Measurements from ENCODE around the gene OR10G4.
"Not testable (repeated sequence)": the region's sequence is repeated elsewhere in the genome, so short reads cannot be mapped to it uniquely, and the experiment has no call there.

Gene OR10G4, protein sequence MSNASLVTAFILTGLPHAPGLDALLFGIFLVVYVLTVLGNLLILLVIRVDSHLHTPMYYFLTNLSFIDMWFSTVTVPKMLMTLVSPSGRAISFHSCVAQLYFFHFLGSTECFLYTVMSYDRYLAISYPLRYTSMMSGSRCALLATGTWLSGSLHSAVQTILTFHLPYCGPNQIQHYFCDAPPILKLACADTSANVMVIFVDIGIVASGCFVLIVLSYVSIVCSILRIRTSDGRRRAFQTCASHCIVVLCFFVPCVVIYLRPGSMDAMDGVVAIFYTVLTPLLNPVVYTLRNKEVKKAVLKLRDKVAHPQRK

DNA sequence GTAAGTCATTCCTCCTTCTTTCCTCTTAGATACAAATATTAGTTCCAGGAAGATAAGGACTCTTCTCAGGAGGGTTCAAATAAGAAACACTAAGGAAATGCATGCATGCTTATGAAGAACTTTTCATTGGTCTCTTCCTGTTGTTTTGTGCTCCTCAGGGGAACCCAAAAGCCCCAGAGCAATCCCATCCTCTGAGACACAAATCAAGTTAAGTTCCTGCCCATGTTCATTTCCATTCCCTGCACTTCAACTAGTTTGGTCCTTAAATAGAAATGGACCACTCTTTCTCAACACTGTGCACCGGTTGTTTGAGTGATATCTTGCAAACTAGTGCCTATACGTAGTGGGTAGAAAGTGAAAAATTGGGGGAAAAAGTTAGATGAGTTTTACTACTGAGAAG is at the start of gene OR10G4:
Gene OR10G4 (plus strand): TSS at position 301 of the 400 bp plus-strand sequence. CDS start 2,578 bp downstream, outside the sequence.
- FAIRE-seq = no peak

DNA sequence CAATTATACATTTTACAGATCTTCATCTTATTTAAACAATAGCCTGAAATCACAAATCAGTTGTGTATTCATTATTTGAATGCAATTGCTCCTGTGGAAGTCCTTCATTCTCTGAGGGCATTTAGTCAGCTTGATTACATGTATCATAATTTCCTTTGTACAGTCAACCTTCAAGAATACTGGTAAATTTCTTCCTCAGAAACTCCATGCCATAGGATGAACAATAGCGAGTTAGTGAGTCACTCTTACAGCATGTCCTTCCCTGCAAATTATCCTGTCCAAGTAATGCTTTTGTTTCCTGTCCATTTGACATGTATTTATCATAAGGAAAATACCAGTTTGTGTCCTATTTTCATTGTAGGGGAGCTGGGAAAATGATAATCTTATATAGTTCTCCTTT is 39.0 kb upstream of the OR10G4 start:
- FAIRE-seq = no peak

DNA sequence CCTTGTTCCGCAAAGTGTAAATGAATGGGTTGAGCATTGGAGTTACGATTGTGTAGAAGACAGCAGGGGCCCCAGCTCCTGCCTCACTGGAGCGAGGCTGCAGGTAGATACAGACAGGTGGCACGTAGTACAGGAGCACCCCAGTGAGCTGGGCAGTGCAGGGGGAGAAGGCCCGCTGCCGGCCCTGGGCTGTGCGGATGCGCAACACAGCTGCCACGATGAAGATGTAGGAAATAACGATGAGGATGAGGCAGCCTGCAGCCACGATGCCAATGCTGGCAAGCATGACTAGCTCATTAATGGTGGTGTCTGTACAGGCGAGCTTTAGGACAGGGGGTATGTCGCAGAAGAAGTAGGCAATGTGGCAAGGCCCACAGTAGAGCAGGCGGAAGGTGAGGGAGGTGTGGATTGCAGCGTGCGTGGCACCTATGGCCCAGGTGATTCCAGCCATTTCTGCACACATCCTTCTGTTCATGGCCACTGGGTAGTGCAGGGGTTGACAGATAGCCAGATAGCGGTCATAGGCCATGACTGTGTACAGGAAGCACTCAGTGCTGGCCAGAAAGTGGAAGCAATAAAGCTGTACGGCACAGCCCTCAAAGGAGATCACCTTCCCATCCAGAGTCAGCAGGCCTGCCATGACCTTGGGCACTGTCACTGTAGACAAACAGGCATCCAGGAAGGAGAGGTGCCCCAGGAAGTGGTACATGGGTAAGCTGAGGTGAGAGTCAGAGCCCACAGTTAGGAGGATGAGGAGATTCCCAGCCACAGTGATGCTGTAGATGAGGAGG is 35.8 kb upstream of the OR10G4 start:
- no peak for FAIRE-seq

DNA sequence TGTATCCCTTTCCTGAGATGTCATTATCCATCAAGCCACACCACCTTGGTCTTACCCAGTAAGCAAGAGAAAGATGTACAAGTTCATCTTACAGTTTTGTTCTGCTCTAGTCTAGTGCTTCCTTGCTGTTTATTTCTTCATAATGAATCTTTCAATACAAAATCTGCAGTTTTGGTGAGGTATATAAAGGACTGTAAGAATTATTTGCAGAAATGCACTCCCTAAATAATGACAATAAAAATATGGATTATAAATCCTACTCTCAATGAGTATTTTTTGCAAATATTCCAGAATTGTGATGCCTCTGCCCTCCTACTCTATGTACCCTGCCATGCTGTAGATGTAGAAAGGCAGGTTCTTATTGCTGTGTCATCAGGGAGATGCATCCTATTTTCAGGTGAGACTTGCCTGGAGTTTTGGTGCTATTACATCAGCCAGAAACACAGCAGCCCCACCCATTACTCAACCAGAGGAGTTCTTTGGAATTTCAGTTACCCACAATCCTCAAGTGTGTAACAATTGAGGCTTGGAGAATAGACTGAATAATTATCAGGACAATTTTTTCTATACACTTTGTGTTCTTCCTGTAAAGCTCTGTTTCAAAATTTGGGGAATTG is 35.0 kb upstream of the OR10G4 start, which contains the start of gene OR10S1:
Gene OR10S1 (minus strand): TSS at position 51 of the 617 bp plus-strand sequence. CDS start 117 bp downstream, outside the sequence.
- no peak for FAIRE-seq

DNA sequence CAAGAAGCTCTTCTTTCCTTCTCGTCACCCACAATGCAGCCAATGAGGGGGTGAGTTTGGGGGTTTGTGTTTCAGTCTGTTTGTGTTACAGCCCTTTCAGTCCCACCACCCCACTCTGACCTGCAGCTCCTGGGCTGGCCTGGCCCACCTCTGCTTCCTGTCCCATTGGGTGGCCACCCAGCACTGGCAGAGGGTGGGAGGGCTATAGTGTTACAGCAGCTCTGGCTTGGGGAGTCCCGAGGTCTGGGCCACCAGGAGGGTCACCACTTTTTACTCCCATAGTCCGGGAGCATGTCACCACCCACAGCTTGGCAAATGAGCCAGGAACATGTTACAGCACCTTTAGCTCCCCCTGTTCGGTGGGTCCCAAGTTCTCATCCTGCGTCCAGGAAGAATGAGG is 33.5 kb upstream of the OR10G4 start:
- FAIRE-seq = no peak

DNA sequence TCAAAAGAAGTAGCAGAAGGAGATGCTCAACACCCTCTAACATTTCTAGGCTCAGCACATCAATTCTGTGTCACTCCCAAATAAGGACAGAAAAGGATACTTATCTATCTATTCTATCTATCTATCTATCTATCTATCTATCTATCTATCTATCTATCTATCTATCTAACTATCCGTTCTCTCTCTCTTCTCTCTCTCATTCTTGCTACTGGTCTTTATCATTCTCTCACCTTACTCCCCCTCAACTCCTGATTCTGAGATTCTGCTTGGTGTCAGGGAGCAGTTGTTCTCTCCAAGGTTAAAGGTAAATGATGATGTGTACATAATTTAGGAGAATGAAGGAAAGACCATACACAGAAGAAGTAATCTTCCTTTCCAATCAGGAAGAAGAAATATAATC is 17.7 kb upstream of the OR10G4 start, which contains the start of gene OR10G6:
Gene OR10G6 (minus strand): TSS at position 43 of the 400 bp plus-strand sequence. CDS start 0 bp downstream, at position 43.
- no peak for FAIRE-seq

DNA sequence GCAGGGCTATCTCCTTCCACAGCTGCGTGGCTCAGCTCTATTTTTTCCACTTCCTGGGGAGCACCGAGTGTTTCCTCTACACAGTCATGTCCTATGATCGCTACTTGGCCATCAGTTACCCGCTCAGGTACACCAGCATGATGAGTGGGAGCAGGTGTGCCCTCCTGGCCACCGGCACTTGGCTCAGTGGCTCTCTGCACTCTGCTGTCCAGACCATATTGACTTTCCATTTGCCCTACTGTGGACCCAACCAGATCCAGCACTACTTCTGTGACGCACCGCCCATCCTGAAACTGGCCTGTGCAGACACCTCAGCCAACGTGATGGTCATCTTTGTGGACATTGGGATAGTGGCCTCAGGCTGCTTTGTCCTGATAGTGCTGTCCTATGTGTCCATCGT is 3.0 kb downstream of the OR10G4 start:
- not testable (repeated sequence) for FAIRE-seq

DNA sequence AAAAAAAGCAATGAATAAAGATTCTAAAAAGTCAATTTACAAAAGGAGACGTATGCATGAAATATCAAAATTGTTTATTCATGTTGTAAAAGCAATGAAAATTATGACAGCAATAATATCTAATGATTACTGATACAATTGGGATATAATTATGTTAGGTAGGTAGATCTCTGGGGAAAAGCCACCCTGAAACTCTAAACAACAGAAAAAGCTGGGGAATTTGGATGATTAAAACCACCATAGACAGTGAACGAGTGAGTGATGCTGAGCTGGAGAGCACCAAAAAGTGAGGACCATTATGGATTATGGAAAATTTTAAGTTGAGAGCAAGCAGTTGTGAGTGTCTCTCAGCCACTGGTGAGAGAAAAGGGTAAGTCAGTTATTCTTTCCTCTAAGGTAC is 13.7 kb downstream of the OR10G4 start, which contains the start of gene OR10G8:
Gene OR10G8 (plus strand): TSS at position 301 of the 400 bp plus-strand sequence. CDS start 2,825 bp downstream, outside the sequence.
- FAIRE-seq = no peak

DNA sequence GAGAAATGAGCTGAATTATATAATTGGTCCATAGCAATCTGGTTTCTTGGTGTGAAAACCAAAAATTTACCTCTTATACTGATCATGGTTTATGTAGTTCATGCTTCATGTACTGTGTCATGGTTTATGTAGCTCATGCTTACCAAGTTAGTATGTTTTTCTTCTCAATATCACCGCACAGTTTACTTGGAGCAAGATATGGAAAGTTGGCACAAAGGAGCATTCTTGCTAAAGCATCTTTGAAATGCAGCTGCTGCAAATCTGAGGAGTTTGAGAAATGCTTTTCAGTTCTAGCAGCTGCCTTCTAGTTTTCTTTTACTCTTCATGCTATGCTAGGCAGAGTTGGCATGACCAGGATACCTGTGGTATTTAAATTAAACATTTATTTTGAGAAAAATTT is 23.9 kb downstream of the OR10G4 start:
- FAIRE-seq = no peak

DNA sequence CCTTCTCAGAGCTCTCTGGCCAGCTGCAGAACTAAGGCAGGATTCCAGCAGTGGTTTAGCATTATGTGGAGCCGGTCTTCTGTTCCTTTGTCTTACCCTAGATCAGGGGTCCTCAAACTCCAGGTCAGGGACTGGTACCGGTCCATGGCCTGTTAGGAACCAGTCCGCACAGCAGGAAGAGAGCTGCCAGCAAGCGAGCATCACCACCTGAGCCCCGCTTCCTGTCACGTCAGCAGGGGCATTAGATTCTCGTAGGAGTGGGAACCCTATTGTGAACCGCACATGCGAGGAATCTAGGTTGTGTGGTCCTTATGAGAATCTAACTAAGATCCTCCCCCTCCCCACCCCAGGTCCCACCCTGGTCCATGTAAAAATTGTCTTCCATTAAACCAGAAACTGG is 26.8 kb downstream of the OR10G4 start:
- FAIRE-seq = no peak

DNA sequence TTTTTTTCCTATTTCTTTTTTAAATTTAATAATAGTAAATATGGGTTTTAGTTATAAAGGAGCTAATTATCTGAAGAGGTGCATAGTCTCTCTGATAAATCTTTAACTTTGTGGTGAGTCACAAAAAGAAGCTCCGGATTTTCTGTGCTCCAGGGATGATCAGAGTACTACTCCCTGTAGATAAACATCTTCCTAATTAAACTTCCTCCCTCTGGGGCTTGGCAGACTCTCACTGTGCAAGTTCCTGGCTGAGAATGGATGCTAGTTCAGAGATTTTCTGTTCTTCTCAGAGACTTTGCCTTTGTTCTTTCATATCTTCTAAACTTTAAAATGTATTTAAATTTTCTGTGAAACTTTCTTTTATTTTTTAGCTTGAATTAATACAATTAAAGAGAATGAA is 28.5 kb downstream of the OR10G4 start, which contains the start of gene OR10G7:
Gene OR10G7 (minus strand): TSS at position 72 of the 400 bp plus-strand sequence. CDS start 2,324 bp downstream, outside the sequence.
- no peak for FAIRE-seq

DNA sequence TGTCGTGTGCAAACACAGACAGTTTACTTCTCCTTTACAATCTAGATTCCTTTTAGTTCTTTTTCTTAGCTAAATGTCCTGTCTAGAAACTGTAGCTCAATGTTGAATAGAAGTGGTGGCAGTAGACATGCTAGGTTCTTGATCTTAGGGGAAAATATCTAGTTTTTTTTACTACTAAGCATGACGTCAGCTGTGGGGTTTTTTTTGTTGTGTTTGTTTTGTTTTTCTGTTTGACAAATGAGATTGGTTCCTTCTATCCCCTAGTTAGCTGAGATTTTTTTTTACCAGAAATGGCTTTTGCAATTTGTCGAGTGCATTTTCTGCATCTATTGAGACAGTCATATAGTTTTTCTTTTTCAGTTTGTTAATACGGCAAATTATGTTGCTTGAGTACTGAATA is 30.6 kb downstream of the OR10G4 start:
- no peak for FAIRE-seq

DNA sequence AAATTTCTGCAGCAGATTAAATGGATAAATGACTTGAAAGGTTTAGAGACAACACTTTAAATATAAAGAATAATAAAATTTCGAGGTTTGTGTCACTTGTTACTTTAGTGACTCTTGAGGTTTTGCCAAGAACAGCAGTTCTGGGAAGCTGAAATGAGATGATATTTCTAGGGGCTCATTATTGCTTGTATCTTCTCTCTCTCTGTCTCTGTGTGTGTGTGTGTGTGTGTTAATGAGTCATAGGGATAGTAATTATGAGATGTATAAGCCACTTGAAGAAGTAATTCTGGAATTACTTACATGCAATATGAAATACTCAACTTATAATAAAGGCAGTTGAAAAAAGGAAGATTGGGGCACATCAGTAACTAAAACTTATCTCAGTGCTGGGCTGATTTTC is 38.0 kb downstream of the OR10G4 start:
- no peak for FAIRE-seq

DNA sequence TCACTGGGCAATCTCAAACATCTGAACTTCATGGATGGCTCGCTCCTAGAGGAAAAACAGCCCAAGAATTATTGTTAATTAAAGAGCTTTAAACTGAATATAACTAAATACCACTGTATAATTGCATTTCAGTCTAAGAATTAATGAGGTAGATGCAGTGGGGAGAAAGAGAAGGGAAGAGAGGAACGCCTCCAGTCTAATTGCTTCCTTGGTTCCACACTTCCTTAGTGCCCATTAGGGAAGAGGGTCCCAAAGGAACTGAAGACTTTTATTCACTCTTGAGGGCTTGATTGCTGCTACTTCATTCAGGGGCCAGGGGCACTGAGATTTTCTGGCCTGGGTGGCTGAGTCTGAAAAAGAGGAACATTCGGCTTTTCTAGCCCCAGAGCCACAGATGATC is 40.2 kb downstream of the OR10G4 start:
- no peak for FAIRE-seq
